Spleen (tissue), 7 donors: ENCODE data around the gene LPP.

Experiments used
- POLR2A ChIP-seq, 3 donors: fragments of 450-650 bp; IDR thresholded peaks; one replicate each; pipeline ENCODE4 v1.5.1; 2017; ENCODE audit warnings: antibody characterized with exemption in 3 of 3, mild to moderate bottlenecking in 1 of 3
- POLR2AphosphoS5 ChIP-seq, 3 donors: sonication (generic); formaldehyde crosslinking; IDR thresholded peaks; one replicate each; pipeline ENCODE4 v1.5.1; 2017; ENCODE audit warnings: antibody characterized with exemption in 3 of 3
- TF ChIP-seq, protein P1 (sequence below), 11 experiments: fragments of 200-600 bp in 7 of 11; fragments of 450-650 bp in 4 of 11; sonication (generic) in 4 of 11; IDR thresholded peaks in 8 of 11; conservative IDR thresholded peaks in 3 of 11; 1 replicate in 7 of 11; 2 replicates in 4 of 11; pipeline versions ENCODE4 v1.4.0 to v1.8.0; 2016 to 2021; ENCODE audit warnings: antibody characterized with exemption in 11 of 11, inconsistent platforms in 4 of 11, mild to moderate bottlenecking in 1 of 11
- donor health status: DM: no; HTN: no; CAD: no; lungs with moderate emphysema.
- donor health status: DM: no; HTN: no; CAD: no.
- donor health status: DM: no; HTN: no; CAD: no.

- TF ChIP-seq, protein P1, sequence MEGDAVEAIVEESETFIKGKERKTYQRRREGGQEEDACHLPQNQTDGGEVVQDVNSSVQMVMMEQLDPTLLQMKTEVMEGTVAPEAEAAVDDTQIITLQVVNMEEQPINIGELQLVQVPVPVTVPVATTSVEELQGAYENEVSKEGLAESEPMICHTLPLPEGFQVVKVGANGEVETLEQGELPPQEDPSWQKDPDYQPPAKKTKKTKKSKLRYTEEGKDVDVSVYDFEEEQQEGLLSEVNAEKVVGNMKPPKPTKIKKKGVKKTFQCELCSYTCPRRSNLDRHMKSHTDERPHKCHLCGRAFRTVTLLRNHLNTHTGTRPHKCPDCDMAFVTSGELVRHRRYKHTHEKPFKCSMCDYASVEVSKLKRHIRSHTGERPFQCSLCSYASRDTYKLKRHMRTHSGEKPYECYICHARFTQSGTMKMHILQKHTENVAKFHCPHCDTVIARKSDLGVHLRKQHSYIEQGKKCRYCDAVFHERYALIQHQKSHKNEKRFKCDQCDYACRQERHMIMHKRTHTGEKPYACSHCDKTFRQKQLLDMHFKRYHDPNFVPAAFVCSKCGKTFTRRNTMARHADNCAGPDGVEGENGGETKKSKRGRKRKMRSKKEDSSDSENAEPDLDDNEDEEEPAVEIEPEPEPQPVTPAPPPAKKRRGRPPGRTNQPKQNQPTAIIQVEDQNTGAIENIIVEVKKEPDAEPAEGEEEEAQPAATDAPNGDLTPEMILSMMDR (IDR thresholded peaks at IDR 0.05 in 8 of 11, conservative IDR thresholded peaks at IDR 0.05 in 3 of 11), result no peak
- no peak for TF ChIP-seq POLR2A (IDR thresholded peaks at IDR 0.05)
- no peak for TF ChIP-seq POLR2AphosphoS5 (IDR thresholded peaks at IDR 0.05)
Observed at GRCh38 chr3:188301147-188301546, 147.2 kb downstream of the LPP start.
